Transverse colon (tissue), 3 donors: ENCODE data around the gene DGKH.

Experiments
- POLR2A ChIP-seq: fragments of 450-650 bp; IDR thresholded peaks from one replicate; pipeline ENCODE4 v1.6.1; 2016; ENCODE audit warnings: antibody characterized with exemption, mild to moderate bottlenecking, moderate library complexity
- TF ChIP-seq, protein P1 (sequence below), 5 experiments: fragments of 200-600 bp in 3 of 5; fragments of 450-650 bp in 2 of 5; sonication (generic) in 3 of 5; IDR thresholded peaks; 1 replicate in 2 of 5; 2 replicates in 3 of 5; pipeline ENCODE4 v1.5.1; 2016 to 2017; ENCODE audit warnings: antibody characterized with exemption in 5 of 5, inconsistent platforms in 3 of 5, mild to moderate bottlenecking in 2 of 5, moderate library complexity in 1 of 5

DNA sequence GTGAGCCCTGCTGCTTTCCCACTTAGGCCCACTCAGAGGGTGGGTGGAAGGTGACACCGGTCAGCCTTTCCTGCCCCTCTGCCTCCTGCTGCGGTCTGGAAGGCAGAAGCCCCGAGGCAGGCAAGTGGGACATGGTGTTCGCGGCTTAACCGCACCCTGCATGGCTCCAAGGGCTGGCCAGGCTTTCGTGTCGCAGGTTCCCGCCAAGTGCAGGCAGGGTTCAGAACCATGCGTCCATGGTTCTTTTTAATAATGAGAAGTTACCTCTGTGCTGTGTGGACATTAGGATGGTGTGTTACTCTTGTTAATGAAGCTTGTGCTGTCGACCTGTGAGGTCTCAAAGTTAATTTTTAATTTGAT lies 986 bp downstream of the DGKH start:
- TF ChIP-seq, protein P1, sequence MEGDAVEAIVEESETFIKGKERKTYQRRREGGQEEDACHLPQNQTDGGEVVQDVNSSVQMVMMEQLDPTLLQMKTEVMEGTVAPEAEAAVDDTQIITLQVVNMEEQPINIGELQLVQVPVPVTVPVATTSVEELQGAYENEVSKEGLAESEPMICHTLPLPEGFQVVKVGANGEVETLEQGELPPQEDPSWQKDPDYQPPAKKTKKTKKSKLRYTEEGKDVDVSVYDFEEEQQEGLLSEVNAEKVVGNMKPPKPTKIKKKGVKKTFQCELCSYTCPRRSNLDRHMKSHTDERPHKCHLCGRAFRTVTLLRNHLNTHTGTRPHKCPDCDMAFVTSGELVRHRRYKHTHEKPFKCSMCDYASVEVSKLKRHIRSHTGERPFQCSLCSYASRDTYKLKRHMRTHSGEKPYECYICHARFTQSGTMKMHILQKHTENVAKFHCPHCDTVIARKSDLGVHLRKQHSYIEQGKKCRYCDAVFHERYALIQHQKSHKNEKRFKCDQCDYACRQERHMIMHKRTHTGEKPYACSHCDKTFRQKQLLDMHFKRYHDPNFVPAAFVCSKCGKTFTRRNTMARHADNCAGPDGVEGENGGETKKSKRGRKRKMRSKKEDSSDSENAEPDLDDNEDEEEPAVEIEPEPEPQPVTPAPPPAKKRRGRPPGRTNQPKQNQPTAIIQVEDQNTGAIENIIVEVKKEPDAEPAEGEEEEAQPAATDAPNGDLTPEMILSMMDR (IDR thresholded peaks at IDR 0.05) = no peak
- TF ChIP-seq POLR2A = no peak
